ENCODE measurements around the gene HSD3B7.
"Not testable (repeated sequence)": the region's sequence is repeated elsewhere in the genome, so short reads cannot be mapped to it uniquely, and the experiment has no call there.

Gene HSD3B7

DNA sequence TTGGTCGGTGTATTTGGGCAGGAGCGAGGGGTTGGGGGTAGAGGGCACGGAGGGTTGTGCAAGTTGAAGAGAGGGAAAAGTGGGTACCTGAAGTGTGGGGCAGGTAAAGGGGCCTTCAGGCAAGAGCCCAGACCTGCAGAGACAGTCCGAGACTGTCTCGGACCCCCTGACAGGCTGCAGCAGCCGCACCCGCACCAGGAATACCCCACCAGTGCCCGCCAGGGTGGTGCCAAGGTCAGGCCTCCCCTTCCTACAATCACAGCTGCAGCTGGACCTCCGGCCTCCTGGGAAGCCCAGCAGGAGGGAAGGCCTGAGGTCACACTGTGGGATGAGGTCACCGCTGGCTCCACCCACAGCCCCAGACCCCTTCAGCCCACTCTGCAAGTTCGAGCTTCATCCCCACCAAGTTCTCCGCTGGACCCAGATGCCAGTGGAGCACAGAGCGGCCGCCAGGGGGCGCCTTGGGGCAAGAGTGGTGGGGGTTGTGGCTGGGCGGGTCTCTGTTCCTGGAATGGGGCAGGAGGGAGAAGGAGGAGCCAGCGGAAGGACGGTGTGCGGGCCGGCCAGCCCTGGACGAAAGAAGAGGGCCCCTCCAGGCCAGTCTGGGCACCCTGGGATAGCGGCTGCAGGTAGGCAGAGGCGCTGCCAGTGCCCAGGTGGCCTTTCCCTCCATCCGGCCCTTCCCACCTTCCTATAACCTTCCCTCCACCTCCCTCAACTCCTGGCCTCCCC, at the start of gene HSD3B7:
Gene HSD3B7, plus strand, starts transcription at position 539 of the 732 bp plus-strand sequence. CDS start 452 bp downstream, outside the sequence.
- peak; percentile 89 to 90 for DNase-seq

DNA sequence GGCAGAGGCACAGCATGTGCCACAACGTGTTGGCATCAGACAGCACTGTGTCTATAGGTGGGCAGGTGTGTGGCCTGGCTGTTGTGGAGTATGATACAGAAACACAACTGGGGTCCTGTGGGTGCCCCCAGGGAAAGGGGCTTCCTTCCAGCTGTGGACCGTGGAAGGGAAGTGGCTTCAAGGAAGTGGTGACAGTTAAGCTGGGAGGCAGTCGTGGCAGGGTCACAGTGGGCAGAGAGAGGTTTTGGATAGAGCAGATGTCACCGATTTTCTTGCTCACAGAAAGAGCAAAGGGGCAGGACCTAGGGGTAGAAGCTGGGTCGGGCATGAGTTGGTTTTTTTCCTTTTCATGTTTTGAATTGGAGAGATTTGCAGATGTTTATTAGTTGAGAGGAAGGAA, 47.3 kb upstream of the HSD3B7 start:
- DNase-seq: no peak

DNA sequence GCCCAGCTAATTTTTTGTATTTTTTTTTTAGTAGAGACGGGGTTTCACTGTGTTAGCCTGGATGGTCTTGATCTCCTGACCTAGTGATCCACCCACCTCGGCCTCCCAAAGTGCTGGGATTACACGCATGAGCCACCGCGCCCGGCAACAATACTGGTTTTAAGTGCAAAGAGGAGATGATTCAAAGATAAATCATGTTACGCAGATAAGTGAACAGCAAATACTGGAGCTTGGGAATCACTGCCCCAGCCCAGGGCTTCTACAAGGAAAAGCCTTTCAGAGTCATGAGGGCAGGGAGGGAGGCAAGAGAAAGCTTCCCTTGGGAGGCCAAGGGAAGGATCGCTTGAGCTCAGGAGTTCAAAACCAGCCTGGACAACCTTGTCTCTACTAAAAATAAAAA, 45.4 kb upstream of the HSD3B7 start:
- DNase-seq: not testable (repeated sequence)

DNA sequence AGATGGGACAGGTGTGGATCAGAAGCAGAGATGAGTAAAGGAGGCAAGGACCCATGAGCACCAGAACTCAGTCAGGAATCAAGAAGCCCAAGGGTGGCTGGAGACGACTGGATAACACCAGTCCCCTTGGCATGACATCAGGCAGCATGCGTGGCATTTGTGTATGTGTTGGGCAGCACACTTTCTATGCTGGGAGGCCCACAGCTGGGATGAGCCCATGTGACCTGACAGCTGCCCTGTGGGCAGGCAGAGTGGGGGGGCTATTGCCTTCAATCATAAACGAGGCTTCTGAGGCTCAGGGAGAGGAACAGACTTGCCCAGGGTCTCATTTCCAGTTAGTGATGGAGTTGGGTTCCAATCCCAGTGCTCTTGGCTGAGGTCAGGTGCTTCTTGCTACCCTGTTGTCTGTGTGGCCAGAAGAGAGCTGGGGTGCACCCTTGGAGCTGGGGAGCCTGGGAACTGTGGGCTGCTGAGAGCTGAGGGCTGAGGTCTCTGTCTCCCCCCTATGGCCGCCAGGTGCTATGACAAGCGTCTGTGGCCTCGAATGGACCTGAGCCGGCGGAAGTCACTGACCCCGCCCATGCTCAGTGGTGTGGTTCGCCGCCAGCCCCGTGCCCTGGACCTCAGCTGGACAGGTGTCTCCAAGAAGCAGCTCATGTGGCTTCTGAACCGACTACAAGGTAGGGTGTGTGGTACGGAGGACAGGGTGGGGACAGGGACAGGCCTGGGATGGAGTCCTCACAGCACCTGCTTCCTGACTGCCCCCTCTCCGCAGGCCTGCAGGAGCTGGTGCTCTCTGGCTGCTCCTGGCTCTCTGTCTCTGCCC, 43.2 kb upstream of the HSD3B7 start:
- peak; percentile 72 to 73 for DNase-seq

DNA sequence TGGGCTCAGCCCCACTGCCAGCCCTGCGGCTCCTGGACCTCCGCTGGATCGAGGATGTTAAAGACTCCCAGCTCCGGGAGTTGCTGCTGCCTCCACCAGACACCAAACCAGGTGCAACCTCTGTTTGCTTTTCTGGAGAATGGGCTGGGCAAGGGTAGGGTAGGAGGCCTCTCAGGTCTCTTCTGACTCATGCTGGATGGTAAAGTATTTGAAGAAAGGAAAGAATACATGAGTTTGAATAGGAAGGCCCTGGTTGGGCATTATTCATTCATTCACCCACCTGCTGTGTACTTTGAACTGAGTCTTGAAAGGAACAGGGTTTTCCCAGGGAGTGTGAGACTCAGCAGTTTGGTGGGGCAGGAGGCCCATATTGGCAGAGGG, 42.6 kb upstream of the HSD3B7 start:
- DNase-seq: no peak

DNA sequence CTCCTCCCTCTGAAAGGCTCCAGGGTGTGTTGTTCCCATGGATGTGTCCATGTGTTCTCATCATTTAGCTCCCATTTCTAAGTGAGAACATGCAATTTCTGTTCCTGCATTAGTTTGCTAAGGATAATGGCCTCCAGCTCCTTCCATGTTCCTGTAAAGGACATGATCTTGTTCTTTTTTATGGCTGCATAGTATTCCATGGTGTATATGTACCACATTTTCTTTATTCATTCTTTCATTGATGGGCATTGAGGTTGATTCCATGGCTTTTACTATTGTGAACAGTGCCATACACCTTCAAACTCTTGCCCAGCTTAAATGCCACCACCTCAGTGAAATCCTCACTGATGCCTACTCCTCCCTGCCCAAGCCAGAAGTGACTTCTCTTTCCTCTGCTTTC, 40.7 kb upstream of the HSD3B7 start:
- no peak for DNase-seq

DNA sequence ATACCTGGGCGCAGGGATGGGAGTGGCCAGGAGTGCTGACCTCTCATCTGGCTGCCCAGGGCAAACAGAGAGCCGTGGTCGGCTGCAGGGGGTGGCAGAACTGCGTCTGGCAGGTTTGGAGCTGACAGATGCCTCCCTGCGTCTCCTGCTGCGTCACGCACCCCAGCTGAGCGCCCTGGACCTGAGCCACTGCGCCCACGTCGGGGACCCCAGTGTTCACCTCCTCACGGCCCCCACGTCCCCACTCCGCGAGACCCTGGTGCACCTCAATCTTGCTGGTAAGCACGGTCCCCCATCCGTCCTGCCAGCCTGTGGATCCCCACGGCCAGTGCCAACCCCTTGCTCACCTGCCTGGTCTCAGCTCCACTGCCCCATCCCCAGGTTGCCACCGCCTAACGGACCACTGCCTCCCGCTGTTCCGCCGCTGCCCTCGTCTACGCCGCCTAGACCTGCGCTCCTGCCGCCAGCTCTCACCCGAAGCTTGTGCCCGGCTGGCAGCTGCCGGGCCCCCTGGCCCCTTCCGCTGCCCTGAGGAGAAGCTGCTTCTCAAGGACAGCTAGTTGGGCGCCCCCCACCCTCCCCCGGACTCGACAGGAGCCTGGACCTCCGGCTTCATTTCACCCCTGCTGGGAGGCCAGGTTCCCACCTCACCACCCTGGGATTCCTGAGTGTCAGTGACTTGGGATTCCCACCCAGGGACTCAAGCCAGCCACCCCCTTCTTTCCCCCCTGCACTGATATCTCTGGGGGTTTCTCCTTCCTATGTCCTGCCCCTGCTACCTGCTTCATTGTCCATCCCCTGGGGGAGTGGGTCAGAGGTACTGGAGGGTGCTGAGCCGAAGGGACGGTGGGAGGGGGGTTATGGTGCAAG, 38.1 kb upstream of the HSD3B7 start:
- no peak for DNase-seq

DNA sequence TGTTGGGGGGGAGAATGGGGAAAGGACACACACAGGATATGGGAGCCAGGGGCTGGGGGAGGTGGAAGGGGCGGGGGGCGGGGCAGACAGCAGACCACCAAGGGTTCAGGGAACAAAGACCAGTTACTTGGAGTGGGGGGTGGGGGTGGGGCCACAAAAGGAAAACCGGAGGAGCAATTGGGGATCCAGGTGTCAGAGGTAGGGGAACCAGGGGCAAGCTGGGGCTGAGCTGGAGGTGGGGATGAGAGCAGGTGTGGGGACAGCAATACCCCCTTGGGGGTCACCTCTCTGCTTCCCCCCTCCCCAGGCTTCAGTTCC, 37.5 kb upstream of the HSD3B7 start:
- DNase-seq: no peak

DNA sequence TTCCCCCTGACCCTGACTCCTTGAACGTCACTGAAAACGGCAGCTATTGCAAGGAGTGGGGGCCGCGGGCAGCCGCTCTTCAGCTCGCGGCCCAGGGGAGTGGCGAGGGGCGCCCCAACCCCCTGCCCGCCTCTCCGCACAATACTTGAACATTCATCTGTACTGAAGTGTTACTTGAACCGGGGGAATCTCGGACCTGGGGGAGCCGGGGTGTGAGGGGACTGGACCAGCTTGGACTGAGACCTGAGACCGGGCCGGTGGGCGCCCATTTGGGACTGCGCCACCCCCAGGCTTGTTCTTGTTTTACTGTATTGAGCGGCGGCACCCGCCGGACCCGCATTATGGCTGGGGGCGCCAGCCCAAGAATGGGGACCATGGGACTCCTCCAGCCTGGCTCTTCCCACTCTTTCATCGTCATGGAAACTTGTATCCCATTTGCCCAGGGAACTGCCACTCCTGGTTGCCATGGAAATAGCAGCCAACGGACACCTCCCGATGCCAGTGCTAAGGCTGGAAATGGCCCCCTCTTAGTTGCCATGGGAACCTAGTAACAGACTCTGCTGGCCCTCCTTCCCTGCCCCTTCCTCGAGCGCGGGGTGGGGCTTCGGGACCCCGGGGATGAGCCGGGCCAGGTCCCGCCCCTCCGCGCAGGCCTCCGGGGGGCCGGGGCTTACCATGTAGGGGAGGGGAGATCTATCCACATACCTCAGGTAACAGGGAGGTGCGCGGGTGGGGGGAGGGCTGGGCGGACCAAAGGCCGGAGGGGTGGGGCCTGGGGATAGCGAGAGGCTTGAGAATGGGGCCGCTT, 36.9 kb upstream of the HSD3B7 start:
- DNase-seq: no peak

DNA sequence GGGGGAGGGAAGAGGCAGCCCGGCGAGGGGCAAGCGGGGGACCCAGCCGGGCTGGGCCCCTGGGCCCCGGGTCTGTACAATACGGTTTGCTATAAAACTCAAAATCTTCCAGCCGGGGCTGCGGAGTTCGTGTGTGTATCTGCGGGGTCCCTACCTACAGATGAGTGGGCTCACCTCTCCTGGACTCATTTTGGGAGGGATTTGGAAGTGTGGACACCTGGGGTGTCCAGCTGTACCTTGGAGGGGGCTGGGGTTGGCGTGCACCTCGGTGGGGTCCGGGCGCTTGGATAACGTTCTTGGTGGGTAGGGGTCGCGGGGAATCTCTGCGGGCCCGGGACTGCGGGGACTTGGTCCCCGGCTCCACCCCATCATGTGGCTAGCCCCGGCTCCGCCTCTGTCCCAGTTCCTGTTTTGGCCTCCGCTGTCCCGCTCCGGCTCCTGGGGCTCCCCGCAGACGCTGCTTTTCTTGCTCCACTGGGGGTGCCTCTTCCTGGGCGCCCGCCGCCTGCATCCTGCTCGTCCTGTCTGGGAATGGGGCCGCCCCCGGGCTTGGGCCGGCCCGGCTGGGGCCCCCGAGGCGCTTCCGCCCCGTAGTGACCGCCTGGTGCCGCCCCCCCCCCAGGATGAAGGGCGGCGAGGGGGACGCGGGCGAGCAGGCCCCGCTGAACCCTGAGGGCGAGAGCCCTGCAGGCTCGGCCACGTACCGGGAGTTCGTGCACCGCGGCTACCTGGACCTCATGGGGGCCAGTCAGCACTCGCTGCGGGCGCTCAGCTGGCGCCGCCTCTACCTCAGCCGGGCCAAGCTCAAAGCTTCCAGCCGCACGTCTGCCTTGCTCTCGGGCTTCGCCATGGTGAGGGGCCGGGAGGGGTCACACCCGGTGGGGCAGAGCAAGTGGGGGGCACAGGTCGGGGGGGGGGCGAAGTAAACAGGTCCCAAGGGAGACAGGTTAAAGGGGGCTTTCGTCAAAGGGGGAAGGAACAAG, 36.0 kb upstream of the HSD3B7 start, which contains the start of gene ORAI3:
Gene ORAI3, plus strand, starts transcription at position 402 of the 983 bp plus-strand sequence. Its CDS starts 222 bp downstream, at position 624.
- peak; percentile 39 to 59 for DNase-seq

DNA sequence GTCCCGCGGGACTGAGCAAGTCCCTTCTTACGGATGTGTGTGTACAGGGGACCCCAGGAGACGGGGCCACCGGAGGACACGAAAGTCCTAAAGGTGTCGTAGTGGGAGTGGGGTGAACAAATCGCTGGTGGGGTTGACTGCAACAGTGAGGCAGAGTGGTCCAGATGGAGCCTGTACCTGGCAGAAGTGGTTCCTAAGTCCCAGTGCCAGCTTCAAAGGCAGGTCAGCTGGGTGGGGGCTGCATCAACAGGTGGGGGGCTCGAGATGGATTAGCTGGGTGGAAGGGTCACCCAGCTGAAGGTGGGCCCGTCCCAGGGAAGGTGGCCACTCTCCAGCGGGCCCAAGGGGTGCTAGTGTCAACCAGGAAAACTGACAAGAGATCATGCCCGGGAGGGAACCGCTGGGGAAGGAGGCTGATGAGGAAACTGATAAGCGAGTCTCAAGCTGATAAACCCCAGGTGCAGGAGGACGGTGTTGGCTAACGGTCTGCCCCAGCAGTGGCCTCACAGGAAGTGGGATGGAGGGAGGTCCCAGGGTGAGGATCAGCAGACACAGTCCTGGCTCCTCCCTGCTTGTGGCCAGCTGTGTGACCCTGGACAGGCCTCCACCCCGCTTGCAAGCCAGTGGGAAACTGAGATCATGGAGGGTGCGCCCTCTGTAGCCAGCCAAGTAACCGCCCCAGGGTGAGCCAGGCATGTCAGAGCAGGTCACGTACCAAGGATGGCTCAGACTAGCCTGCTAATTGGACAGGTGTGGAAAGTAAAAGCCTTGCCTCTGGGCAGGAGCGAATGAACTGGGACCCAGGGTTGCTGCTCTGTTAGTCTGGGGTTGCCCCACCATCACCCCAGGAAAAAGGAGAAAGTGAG, 35.1 kb upstream of the HSD3B7 start:
- DNase-seq: peak; percentile 41 to 50

DNA sequence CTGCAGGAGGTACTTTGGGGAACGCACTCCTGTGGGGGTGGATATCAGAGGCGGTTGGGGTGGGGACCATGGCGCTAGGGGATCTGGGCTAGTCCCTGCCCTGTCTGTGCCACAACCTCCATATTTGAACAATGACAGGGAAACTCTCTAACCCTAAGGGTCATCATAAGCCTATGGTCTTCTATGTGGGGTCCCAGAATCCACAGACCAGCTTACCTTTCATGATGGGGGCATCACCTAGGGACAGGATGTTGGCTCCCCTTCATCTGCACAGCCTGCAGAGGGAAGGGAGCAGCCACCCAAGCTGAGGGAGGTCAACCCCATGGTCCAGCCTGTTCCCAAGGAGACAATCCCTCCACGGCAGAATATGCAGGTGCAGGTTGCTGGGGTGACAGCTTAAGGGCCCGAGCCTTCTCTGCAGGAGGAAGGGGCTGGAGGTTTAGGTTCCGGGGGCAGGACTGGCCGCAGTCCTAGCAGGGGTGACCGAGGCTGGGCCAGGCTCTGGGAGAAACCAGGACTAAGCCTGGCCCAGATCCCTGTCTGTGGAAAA, 34.4 kb upstream of the HSD3B7 start:
- DNase-seq: no peak

DNA sequence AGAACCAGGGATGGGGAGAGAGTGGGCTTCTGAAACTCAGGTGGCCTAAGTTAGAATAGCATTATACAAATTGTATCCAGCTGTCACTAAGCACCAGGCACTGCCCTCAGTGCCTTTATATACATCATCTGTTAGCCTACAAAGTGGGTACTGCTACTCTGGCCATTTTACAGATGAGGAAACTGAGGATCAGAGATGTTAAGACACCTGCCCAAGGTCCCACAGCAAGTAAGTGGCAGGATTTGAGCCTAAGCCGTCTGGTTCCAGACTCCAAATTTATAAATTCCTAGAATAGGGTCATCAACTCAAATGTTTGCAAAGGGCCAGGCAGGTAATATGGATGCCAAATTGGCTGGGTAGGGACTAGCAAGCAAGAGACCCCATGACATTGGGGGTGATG, 33.8 kb upstream of the HSD3B7 start:
- DNase-seq: no peak

DNA sequence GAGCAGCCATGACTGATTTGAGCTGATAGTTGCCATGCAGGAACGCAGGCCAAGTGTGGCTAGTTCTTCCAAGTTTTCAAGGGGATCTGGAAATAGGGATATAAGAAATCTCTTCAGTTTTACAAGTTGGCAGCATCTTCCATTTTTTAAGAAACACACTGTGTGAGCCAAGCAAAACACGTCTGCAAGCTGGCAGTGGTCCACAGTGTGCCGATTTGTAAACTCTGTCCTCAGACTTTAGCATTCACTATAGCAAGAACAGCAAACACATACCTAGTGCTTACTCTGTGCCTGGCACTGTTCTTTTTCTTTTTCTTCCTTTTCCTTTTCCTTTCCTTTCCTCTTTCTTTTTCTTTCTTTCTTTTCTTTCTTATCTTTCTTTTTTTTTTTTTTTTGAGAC, 33.3 kb upstream of the HSD3B7 start:
- DNase-seq: no peak

DNA sequence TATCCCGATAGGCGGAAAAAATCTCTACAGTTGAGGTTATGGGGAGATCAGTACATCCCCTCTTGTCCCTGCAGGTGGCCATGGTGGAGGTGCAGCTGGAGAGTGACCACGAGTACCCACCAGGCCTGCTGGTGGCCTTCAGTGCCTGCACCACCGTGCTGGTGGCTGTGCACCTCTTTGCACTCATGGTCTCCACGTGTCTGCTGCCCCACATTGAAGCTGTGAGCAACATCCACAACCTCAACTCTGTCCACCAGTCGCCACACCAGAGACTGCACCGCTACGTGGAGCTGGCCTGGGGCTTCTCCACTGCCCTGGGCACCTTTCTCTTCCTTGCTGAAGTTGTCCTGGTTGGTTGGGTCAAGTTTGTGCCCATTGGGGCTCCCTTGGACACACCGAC, 31.9 kb upstream of the HSD3B7 start:
- DNase-seq: no peak

DNA sequence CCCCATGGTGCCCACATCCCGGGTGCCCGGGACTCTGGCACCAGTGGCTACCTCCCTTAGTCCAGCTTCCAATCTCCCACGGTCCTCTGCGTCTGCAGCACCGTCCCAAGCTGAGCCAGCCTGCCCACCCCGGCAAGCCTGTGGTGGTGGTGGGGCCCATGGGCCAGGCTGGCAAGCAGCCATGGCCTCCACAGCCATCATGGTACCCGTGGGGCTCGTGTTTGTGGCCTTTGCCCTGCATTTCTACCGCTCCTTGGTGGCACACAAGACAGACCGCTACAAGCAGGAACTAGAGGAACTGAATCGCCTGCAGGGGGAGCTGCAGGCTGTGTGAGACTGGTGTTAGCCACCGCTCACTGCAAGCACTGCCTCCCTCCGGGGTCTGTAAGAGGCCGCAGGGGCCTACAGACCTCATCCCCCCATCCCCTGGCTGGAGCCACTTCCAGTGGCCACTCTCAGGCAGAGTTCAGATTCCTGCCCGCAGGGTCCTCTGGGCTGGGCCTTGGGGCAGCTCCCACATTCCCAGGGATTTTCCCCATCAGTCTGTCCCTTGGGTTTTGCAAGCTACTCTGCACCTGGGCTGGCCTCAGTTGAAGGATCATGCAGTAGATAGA, 31.4 kb upstream of the HSD3B7 start:
- peak; percentile 64 to 75 for DNase-seq

DNA sequence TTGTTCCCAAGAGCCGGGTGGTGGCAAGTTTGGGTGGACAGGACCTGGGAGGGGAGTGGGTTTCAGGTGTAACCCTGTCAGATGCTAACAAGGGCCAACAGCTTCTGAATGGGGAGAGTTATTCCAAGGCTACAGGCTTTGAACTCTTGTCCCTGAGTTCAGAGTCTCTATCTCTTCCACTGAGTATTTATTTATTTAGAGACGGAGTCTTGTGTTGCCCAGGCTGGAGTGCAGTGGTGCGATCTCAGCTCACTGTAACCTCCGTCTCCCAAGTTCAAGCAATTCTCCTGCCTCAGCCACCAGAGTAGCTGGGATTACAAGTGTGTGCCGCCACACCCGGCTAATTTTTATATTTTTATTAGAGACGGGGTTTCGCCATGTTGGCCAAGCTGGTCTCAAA, 30.0 kb upstream of the HSD3B7 start:
- DNase-seq: no peak

DNA sequence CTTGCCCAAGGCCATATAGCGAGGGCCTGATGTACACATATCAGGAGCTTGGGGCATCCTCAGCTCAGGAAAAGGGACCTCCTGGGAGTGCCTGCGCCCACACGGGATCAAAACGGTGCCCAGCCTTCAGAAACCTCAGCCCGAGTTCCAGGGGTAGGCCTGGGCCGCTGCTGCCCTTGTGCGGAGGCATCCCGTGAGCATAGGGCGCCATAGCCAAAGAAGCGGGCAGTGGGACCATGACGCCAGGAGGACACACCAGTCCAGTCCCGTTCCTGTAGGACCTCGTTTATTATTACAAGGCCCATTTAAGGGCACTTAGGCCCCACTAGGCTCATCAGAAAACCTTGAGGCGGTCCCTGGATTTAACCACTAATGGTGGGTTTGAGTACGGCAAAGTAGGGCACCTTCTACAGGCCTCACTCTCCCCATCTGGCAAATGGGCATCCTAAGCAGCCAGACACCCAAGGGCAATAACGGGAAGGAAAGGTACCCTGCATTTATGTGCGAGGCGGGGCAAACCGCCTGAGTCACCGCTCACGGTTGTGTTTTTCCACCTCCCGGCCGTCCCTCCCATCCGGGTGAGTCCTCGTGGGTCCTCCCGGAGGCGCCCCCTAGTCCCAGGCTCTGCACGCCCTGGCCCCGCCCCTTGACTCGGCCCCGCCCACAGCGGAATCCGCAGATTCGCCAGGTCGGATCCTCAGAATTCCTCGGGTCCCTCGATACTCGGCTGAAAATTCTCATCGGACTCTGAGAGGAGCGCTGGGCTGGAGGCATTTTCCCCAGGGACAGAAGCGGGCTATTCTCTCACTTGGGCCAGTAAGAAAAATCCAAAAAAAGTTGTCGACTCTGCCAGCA, 28.2 kb upstream of the HSD3B7 start:
- DNase-seq: peak; percentile 94 to 95
